SK-N-SH (cell line): ENCODE results near the gene NELFE. TPM values are rescaled to one million over a fixed set of nuclear protein-coding genes. Genes with fewer than 3 reads are reported as not detected.

Experiments used
- CTCF ChIA-PET: fragments of 300-600, 350-600 bp; formaldehyde crosslinking; extraction: SDS; loops from one replicate; lab custom pipeline; 2021; lab: Yijun Ruan, JAX
- POLR2A ChIA-PET: fragments of 350-600 bp; sonication (Branson Sonifier 250); formaldehyde crosslinking; extraction: SDS; loops from one replicate; lab custom pipeline; 2020; ENCODE audit warnings: antibody characterized with exemption, inconsistent platforms; lab: Yijun Ruan, JAX
- DNase-seq: peaks from one replicate; pipeline ENCODE4 v3.0.0; 2012
- H2AFZ ChIP-seq: fragments of 200-600 bp; sonication (generic); 2 replicates; pipeline ENCODE4 v1.8.1; 2016; ENCODE audit warnings: antibody characterized with exemption, mild to moderate bottlenecking, low read depth
- H3F3A ChIP-seq: fragments of 200-600 bp; sonication (generic); replicated peaks from 2 replicates; pipeline ENCODE3; 2016; ENCODE audit warnings: antibody characterized with exemption, mild to moderate bottlenecking; ENCODE audit not compliant: insufficient read depth
- H3K27ac ChIP-seq, 2 experiments: fragments of 200-500 bp in 1 of 2; fragments of 200-600 bp in 1 of 2; sonication (Bioruptor generic) in 1 of 2; sonication (generic), shearing (Covaris generic) in 1 of 2; 2 replicates each; pipeline versions ENCODE4 v1.5.1 to v1.6.1; 2014 to 2016; ENCODE audit warnings: low read depth in 2 of 2, inconsistent platforms in 1 of 2, low read length in 1 of 2, mild to moderate bottlenecking in 1 of 2, mixed read lengths in 1 of 2
- H3K27me3 ChIP-seq: fragments of 200-600 bp; sonication (generic), shearing (Covaris generic); 2 replicates; pipeline ENCODE4 v1.6.1; 2016; ENCODE audit warnings: mixed run types; ENCODE audit not compliant: insufficient read depth
- H3K36me3 ChIP-seq, 2 experiments: fragments of 200-500 bp in 1 of 2; fragments of 200-600 bp in 1 of 2; sonication (Bioruptor generic) in 1 of 2; sonication (generic) in 1 of 2; replicated peaks in 1 of 2; 2 replicates each; pipeline versions ENCODE3 to v1.5.1; 2014 to 2016; ENCODE audit warnings: low read length in 1 of 2, mild to moderate bottlenecking in 1 of 2; ENCODE audit not compliant: insufficient read depth in 2 of 2, control insufficient read depth in 1 of 2
- H3K4me1 ChIP-seq, 2 experiments: fragments of 200-500 bp in 1 of 2; fragments of 200-600 bp in 1 of 2; sonication (Bioruptor generic) in 1 of 2; sonication (generic), shearing (Covaris generic) in 1 of 2; 2 replicates each; pipeline versions ENCODE4 v1.5.1 to v1.6.1; 2014 to 2016; ENCODE audit warnings: low read depth in 1 of 2, low read length in 1 of 2, mixed run types in 1 of 2; ENCODE audit not compliant: insufficient read depth in 2 of 2, control insufficient read depth in 1 of 2
- H3K4me2 ChIP-seq: fragments of 200-600 bp; sonication (generic), shearing (Covaris generic); 2 replicates; pipeline ENCODE4 v1.6.1; 2017; ENCODE audit warnings: mixed run types
- H3K4me3 ChIP-seq, 2 experiments: fragments of 200-500 bp in 1 of 2; fragments of 200-600 bp in 1 of 2; sonication (Bioruptor generic) in 1 of 2; sonication (generic), shearing (Covaris generic) in 1 of 2; 2 replicates each; pipeline versions ENCODE4 v1.5.1 to v1.8.1; 2014 to 2016; ENCODE audit warnings: low read depth in 2 of 2, inconsistent platforms in 1 of 2, low read length in 1 of 2, mild to moderate bottlenecking in 1 of 2, mixed read lengths in 1 of 2, moderate library complexity in 1 of 2
- H3K79me2 ChIP-seq: fragments of 200-600 bp; sonication (generic); 2 replicates; pipeline ENCODE4 v1.8.1; 2017; ENCODE audit warnings: mild to moderate bottlenecking; ENCODE audit not compliant: insufficient read depth
- H3K9ac ChIP-seq: fragments of 200-600 bp; sonication (generic); 2 replicates; pipeline ENCODE4 v1.6.1; 2017; ENCODE audit warnings: mixed run types
- H3K9me2 ChIP-seq: fragments of 200-600 bp; sonication (generic); 2 replicates; pipeline ENCODE4 v1.6.1; 2017; ENCODE audit warnings: mixed run types
- H3K9me3 ChIP-seq: fragments of 200-600 bp; sonication (generic); 2 replicates; pipeline ENCODE4 v1.6.1; 2017; ENCODE audit warnings: mixed run types, mild to moderate bottlenecking, moderate library complexity
- H4K20me1 ChIP-seq: fragments of 200-600 bp; sonication (generic); 2 replicates; pipeline ENCODE4 v1.6.1; 2017; ENCODE audit warnings: mild to moderate bottlenecking, mixed run types; ENCODE audit not compliant: insufficient read depth
- CHD2 ChIP-seq: fragments of 150-350 bp; IDR thresholded peaks from 2 replicates; pipeline ENCODE4 v1.6.1; 2018; ENCODE audit warnings: low read length; ENCODE audit not compliant: partially characterized antibody
- ELF1 ChIP-seq: IDR thresholded peaks from 2 replicates; pipeline ENCODE4 v1.4.0; 2012
- EP300 ChIP-seq, 2 experiments: IDR thresholded peaks; 2 replicates each; pipeline versions ENCODE4 v1.4.0 to v1.6.1; 2012; ENCODE audit warnings: borderline replicate concordance in 1 of 2, low read depth in 1 of 2, low read length in 1 of 2
- EZH2phosphoT487 ChIP-seq: fragments of 200-600 bp; sonication (generic); IDR thresholded peaks from 2 replicates; pipeline ENCODE4 v1.6.1; 2017; ENCODE audit warnings: low read depth, mixed run types, mild to moderate bottlenecking, antibody characterized with exemption, moderate library complexity, borderline replicate concordance
- FOXJ3 ChIP-seq: sonication (generic); formaldehyde crosslinking; IDR thresholded peaks from 2 replicates; pipeline ENCODE4 v1.5.1; 2020; ENCODE audit warnings: mild to moderate bottlenecking, missing genetic modification reagents
- GABPA ChIP-seq: IDR thresholded peaks from 2 replicates; pipeline ENCODE4 v1.4.0; 2012; ENCODE audit warnings: low read depth, mild to moderate bottlenecking
- IRF3 ChIP-seq: fragments of 150-350 bp; IDR thresholded peaks from 2 replicates; pipeline ENCODE4 v1.6.1; 2016; ENCODE audit warnings: mild to moderate bottlenecking, low read depth, low read length
- MXI1 ChIP-seq: IDR thresholded peaks from 2 replicates; pipeline ENCODE4 v1.6.1; 2012; ENCODE audit warnings: mild to moderate bottlenecking, low read depth, low read length, improper control_type of control experiment
- PBX3 ChIP-seq: IDR thresholded peaks from 2 replicates; pipeline ENCODE4; 2012
- POLR2AphosphoS5 ChIP-seq: IDR thresholded peaks from 2 replicates; pipeline ENCODE4 v1.6.1; 2012; ENCODE audit warnings: low read depth, low read length
- RFX5 ChIP-seq: IDR thresholded peaks from 2 replicates; pipeline ENCODE4 v1.6.1; 2012; ENCODE audit warnings: mild to moderate bottlenecking, improper control_type of control experiment, low read length
- SIN3A ChIP-seq: IDR thresholded peaks from 2 replicates; pipeline ENCODE4 v1.6.1; 2012; ENCODE audit warnings: low read depth, mild to moderate bottlenecking, low read length, moderate library complexity, borderline replicate concordance
- TCF12 ChIP-seq: IDR thresholded peaks from 2 replicates; pipeline ENCODE4 v1.4.0; 2012
- TEAD4 ChIP-seq: IDR thresholded peaks from 2 replicates; pipeline ENCODE4 v1.4.0; 2012; ENCODE audit warnings: mild to moderate bottlenecking, borderline replicate concordance; ENCODE audit not compliant: insufficient read depth
- USF2 ChIP-seq: fragments of 150-350 bp; IDR thresholded peaks from 2 replicates; pipeline ENCODE4 v1.6.1; 2017; ENCODE audit warnings: antibody characterized with exemption, low read length, low read depth, borderline replicate concordance
- WGBS: methylation state at CpG from one replicate; pipeline ENCODE4 v1.1.6; 2017; ENCODE audit warnings: low lambda C conversion rate; 5-methylcytosine and 5-hydroxymethylcytosine counted together
- polyA plus RNA-seq, 3 experiments: library from polyadenylated mRNA; depleted of rRNA; stranded (reverse); fragments of >200 nt; gene quantifications; 2 replicates each; pipeline ENCODE4 v1.2.3, GENCODE V29; 2012
- TF ChIP-seq, protein P1 (sequence below): IDR thresholded peaks from 2 replicates; pipeline ENCODE4 v1.4.0; 2012; ENCODE audit warnings: low read depth, borderline replicate concordance
- TF ChIP-seq, protein P2 (sequence below): fragments of 200-600 bp; sonication (generic); IDR thresholded peaks from 2 replicates; pipeline ENCODE4 v1.6.1; 2017; ENCODE audit warnings: antibody characterized with exemption, mild to moderate bottlenecking, moderate library complexity

Gene NELFE
- polyA plus RNA-seq, 1 of the 3 experiments (the other 2 are of a cell fraction): 116 TPM

- Histone ChIP-seq H3K79me2 (peaks cover 51% of the 10 kb centered on the region), H3K36me3 (peaks cover 7 to 25% of the 10 kb centered on the region in 2 experiments), H3K4me1 (peaks cover 5 to 26% of the 10 kb centered on the region in 2 experiments; a peak in 3 of 4 replicates)
- POLR2A ChIA-PET: interaction anchor here (0.6 to 2.4 kb wide), 2 partner anchors 14 to 443 kb away, joined by 3 to 14 read pairs; partner anchors contain the start of genes NELFE and SKIC2
- TF ChIP-seq IRF3 (no peak), TEAD4 (no peak), TCF12 (no peak)
- TF ChIP-seq, all 33 proteins: peak for 0
- Histone ChIP-seq H3K27ac (peak overlapping the region; percentile 95 to 97), H3K4me3 (peak overlapping the region; percentile 91 to 94), H3K9me2 (no peaks in the 10 kb centered on the region), H3K9ac (peak overlapping the region; percentile 95), H4K20me1 (no peaks in the 10 kb centered on the region), H3K27me3 (no peaks in the 10 kb centered on the region), H3K4me2 (peak overlapping the region; percentile 99), H3F3A (peaks cover 10% of the 10 kb centered on the region), H3K9me3 (no peaks in the 10 kb centered on the region), H2AFZ (peak overlapping the region; percentile 82)
- 5% methylated on average over 10 of the region's 19 CpGs for WGBS
- DNase-seq: no peak
- CTCF ChIA-PET: interaction anchor here (1.5 to 5.2 kb wide), 4 partner anchors 13 to 24 kb away, joined by 6 to 19 read pairs (median 8); partner anchors contain the start of genes NELFE and SKIC2
These were observed 14.1 kb upstream of the NELFE start for GRCh38 chr6:31972709-31973350.

DNA sequence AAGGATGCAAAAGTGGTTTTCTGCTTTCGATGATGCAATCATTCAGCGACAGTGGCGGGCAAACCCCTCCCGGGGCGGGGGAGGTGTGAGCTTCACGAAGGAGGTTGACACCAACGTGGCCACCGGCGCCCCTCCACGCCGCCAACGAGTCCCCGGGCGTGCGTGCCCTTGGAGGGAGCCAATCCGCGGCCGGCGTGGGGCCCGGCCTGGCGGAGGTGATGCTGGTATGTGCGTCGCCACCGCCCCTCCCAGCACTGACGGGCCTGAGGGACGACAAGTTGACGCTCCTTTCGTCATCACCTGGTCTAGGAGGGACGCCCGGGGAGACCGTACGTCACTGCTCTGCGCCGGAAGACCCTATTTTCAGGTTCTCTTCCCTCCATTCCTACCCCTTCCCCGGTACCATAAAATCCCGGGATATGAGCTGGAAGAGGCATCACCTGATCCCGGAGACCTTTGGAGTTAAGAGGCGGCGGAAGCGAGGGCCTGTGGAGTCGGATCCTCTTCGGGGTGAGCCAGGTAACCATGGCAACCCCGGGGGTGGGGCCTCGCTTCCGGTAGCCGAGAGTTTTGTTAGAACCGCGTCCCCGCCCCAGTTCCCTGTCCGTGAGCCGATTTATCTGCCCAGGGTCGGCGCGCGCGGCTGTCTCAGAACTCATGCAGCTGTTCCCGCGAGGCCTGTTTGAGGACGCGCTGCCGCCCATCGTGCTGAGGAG lies 13.4 kb upstream of the NELFE start, which contains the start of gene DXO:
TSS of gene DXO (minus strand) at position 146 of the 716 bp plus-strand sequence. CDS start 463 bp downstream, outside the sequence.
- CTCF ChIA-PET: interaction anchor here (0.7 to 5.2 kb wide), 4 partner anchors 13 to 426 kb away, joined by 3 to 19 read pairs (median 8); partner anchors contain the start of genes ATP6V1G2, NELFE and SKIC2
- TF ChIP-seq GABPA: peak; percentile 86
- TF ChIP-seq EZH2phosphoT487: no peak
- TF ChIP-seq, protein P1, sequence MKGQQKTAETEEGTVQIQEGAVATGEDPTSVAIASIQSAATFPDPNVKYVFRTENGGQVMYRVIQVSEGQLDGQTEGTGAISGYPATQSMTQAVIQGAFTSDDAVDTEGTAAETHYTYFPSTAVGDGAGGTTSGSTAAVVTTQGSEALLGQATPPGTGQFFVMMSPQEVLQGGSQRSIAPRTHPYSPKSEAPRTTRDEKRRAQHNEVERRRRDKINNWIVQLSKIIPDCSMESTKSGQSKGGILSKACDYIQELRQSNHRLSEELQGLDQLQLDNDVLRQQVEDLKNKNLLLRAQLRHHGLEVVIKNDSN: peak; percentile 60
- TF ChIP-seq RFX5: peak; percentile 47
- no peak for TF ChIP-seq EP300 (IDR thresholded peaks at IDR 0.05; ENCODE audit: borderline replicate concordance in 1 of 2, low read depth in 1 of 2, low read length in 1 of 2)
- peak; percentile 15; the same call in 1 of the 2 replicates for TF ChIP-seq TCF12
- TF ChIP-seq, protein P2, sequence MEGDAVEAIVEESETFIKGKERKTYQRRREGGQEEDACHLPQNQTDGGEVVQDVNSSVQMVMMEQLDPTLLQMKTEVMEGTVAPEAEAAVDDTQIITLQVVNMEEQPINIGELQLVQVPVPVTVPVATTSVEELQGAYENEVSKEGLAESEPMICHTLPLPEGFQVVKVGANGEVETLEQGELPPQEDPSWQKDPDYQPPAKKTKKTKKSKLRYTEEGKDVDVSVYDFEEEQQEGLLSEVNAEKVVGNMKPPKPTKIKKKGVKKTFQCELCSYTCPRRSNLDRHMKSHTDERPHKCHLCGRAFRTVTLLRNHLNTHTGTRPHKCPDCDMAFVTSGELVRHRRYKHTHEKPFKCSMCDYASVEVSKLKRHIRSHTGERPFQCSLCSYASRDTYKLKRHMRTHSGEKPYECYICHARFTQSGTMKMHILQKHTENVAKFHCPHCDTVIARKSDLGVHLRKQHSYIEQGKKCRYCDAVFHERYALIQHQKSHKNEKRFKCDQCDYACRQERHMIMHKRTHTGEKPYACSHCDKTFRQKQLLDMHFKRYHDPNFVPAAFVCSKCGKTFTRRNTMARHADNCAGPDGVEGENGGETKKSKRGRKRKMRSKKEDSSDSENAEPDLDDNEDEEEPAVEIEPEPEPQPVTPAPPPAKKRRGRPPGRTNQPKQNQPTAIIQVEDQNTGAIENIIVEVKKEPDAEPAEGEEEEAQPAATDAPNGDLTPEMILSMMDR: no peak
- peak; percentile 64 for TF ChIP-seq POLR2AphosphoS5
- peak; percentile 48; the same call in 1 of the 2 replicates for TF ChIP-seq SIN3A
- TF ChIP-seq FOXJ3 (CRISPR knock-in tag): peak; percentile 60; the same call in 1 of the 2 replicates
- TF ChIP-seq PBX3: peak; percentile 67; the same call in 1 of the 2 replicates
- no peak for TF ChIP-seq USF2
- TF ChIP-seq CHD2: peak; percentile 34
- peak; percentile 95 for TF ChIP-seq ELF1
- TF ChIP-seq MXI1: peak; percentile 71

More for the DNA sequence above, 13.4 kb upstream of the NELFE start, which contains the start of gene DXO:
- peaks cover 11 to 32% of the 10 kb centered on the region in 2 experiments for H3K36me3 ChIP-seq
- peak within 1 kb of the TSS; percentile 82 for H2AFZ ChIP-seq
- peak within 1 kb of the TSS; percentile 99 for H3K4me2 ChIP-seq
- H3K27me3 ChIP-seq: no peaks in the 10 kb centered on the region
- H3K9me3 ChIP-seq: no peaks in the 10 kb centered on the region
- WGBS: 0% methylated on average over 17 of the region's 62 CpGs
- no peaks in the 10 kb centered on the region for H3K9me2 ChIP-seq
- peaks cover 5 to 26% of the 10 kb centered on the region in 2 experiments; a peak in 3 of 4 replicates for H3K4me1 ChIP-seq
- POLR2A ChIA-PET: interaction anchor here (0.6 to 2.4 kb wide), 8 partner anchors 10 to 1000 kb away, joined by 3 to 14 read pairs (median 4); partner anchors contain the start of genes NELFE, SKIC2 and ZBTB12
- peak within 1 kb of the TSS; percentile 91 to 94 for H3K4me3 ChIP-seq
- peak within 1 kb of the TSS; percentile 95 for H3K9ac ChIP-seq
- peaks cover 10% of the 10 kb centered on the region for H3F3A ChIP-seq
- DNase-seq: peak; percentile 98
- H3K79me2 ChIP-seq: peaks cover 47% of the 10 kb centered on the region
- no peaks in the 10 kb centered on the region for H4K20me1 ChIP-seq
- peak within 1 kb of the TSS; percentile 95 to 97 for H3K27ac ChIP-seq
